ENCODE results near the gene RGS7.

RGS7 gene

GRCh38 chr1:241181471-241181870, 175.5 kb downstream of the RGS7 start:
- TF ChIP-seq, protein P1, sequence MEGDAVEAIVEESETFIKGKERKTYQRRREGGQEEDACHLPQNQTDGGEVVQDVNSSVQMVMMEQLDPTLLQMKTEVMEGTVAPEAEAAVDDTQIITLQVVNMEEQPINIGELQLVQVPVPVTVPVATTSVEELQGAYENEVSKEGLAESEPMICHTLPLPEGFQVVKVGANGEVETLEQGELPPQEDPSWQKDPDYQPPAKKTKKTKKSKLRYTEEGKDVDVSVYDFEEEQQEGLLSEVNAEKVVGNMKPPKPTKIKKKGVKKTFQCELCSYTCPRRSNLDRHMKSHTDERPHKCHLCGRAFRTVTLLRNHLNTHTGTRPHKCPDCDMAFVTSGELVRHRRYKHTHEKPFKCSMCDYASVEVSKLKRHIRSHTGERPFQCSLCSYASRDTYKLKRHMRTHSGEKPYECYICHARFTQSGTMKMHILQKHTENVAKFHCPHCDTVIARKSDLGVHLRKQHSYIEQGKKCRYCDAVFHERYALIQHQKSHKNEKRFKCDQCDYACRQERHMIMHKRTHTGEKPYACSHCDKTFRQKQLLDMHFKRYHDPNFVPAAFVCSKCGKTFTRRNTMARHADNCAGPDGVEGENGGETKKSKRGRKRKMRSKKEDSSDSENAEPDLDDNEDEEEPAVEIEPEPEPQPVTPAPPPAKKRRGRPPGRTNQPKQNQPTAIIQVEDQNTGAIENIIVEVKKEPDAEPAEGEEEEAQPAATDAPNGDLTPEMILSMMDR (IDR thresholded peaks at IDR 0.05), result no peak

DNA sequence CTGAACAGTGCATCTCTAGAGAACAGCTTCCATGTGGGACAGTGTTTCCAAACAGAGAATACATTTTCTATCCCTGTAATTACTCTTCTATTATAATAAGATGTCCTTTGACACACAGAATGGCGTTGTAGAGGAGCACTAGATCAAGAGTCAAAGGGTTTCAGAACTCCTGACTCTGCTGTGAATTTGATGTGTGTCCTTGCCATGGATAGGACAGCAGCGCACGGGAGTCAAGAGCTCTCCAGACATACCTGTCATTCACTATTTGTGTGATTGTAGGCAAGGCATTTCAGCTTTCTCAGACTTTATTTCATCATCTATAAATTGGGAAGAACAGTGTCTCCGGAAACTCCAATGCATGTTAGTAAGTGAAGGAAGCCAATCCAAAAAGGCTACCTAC, 176.4 kb downstream of the RGS7 start:
- TF ChIP-seq, protein P1 (IDR thresholded peaks at IDR 0.05), result no peak

DNA sequence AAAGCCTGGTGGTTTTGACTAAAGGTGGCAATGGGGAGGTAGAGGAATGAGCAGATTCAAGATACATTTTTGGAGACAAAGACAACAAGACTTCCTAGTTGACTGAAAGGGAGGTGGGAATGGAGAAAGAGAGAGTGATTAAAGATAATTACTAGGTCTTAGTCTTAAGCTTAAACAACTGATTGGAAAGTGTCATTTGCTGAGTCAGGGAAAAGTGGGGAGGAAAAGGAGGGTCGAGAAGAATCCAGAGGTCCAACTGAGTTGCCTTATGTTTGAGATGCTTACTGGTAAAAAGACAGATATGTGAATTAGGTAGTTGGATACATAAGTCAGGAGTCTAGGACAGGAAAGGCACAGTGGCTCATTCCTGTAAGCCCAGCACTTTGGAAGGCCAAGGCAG, 179.3 kb downstream of the RGS7 start:
- TF ChIP-seq, protein P1 (IDR thresholded peaks at IDR 0.05), result no peak

DNA sequence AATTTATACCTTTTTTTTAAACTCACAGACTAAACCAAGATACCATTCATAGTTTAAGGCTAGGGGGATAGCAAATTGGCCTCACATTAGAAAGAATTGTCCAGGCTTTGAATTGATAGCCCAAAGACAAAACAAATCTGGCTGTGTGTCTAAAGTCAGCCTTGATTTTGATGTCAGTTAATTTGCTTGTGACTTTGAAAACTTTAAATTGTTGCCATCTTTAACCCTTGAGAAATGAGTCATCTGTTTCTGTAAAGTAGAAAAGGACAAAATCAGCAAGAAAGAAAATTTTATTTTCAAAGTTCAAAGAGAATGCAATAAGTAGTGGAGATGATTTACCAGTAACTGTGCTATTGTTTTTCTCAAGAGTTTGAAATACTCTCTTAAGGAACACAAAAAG, 184.5 kb downstream of the RGS7 start:
- TF ChIP-seq, protein P1 (IDR thresholded peaks at IDR 0.05), result no peak

- TF ChIP-seq, protein P1 (IDR thresholded peaks at IDR 0.05), result no peak
These were observed 185.0 kb downstream of the RGS7 start for GRCh38 chr1:241171991-241172390.

- TF ChIP-seq, protein P1 (IDR thresholded peaks at IDR 0.05), result no peak
These were observed 189.8 kb downstream of the RGS7 start for GRCh38 chr1:241167121-241167630.

DNA sequence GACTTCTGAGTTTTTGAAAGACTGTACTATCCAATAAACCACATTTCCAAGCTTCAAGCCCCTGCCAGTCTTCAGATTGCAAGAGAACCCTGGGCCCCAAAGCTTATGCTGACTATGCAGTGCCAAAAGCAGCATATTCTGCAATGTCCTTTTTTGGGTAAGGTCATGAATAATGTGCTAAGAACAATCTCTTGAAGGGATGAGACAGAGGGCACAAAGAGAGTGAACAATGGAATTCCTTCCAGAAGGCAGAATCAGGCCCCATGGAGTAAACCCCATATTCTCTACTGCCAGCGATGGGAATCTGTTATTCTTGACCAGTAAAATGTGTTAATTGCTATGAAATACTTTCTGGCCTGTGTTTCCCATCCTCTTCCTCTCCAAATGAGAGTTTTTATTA, 190.4 kb downstream of the RGS7 start:
- TF ChIP-seq, protein P1 (IDR thresholded peaks at IDR 0.05), result no peak

GRCh38 chr1:241163363-241163762, 193.6 kb downstream of the RGS7 start:
- TF ChIP-seq, protein P1 (IDR thresholded peaks at IDR 0.05), result no peak
